Mesenchymal stem cell (in vitro differentiated cells and primary cell): Measurements from ENCODE around the gene PRR22.

Experiments used
- DNase-seq: peaks from one replicate; pipeline ENCODE4 v3.0.0-alpha.2; 2013
- H2AFZ ChIP-seq: one replicate; pipeline ENCODE4 v1.6.1; 2013; ENCODE audit warnings: low read depth, mild to moderate bottlenecking, control low read depth, inconsistent platforms, low read length, moderate library complexity
- H2AK5ac ChIP-seq: 2 replicates; pipeline ENCODE4 v1.6.1; 2013; ENCODE audit warnings: low read length, moderate library complexity, mild to moderate bottlenecking, inconsistent platforms; ENCODE audit not compliant: severe bottlenecking
- H2BK120ac ChIP-seq: one replicate; pipeline ENCODE4 v1.6.1; 2013; ENCODE audit warnings: low read depth, mild to moderate bottlenecking, inconsistent platforms, low read length, moderate library complexity
- H2BK12ac ChIP-seq, 2 experiments: one replicate each; pipeline ENCODE4 v1.6.1; 2013; ENCODE audit warnings: inconsistent platforms in 2 of 2, low read length in 2 of 2, mild to moderate bottlenecking in 2 of 2, moderate library complexity in 2 of 2, control low read depth in 1 of 2
- H2BK15ac ChIP-seq: one replicate; pipeline ENCODE4 v1.6.1; 2013; ENCODE audit warnings: mild to moderate bottlenecking, low read depth, inconsistent platforms; ENCODE audit not compliant: poor library complexity, severe bottlenecking
- H2BK5ac ChIP-seq: 2 replicates; pipeline ENCODE4 v1.6.1; 2013; ENCODE audit warnings: low read depth, mild to moderate bottlenecking, low read length, control low read depth, inconsistent platforms; ENCODE audit not compliant: poor library complexity, severe bottlenecking
- H3K14ac ChIP-seq, 2 experiments: one replicate each; pipeline ENCODE4 v1.6.1; 2013; ENCODE audit warnings: inconsistent platforms in 2 of 2, low read length in 2 of 2, control low read depth in 1 of 2, mild to moderate bottlenecking in 1 of 2, moderate library complexity in 1 of 2
- H3K18ac ChIP-seq, 2 experiments: one replicate each; pipeline ENCODE4 v1.6.1; 2013; ENCODE audit warnings: inconsistent platforms in 2 of 2, low read length in 2 of 2, control low read depth in 1 of 2, low read depth in 1 of 2, mild to moderate bottlenecking in 1 of 2
- H3K23ac ChIP-seq, 2 experiments: one replicate each; pipeline ENCODE4 v1.6.1; 2013; ENCODE audit warnings: inconsistent platforms in 2 of 2, low read length in 2 of 2, mild to moderate bottlenecking in 2 of 2, moderate library complexity in 2 of 2, control low read depth in 1 of 2
- H3K27ac ChIP-seq: 2 replicates; pipeline ENCODE4 v1.5.1; 2013; ENCODE audit warnings: mild to moderate bottlenecking, moderate library complexity, low read length, control low read depth, inconsistent platforms; ENCODE audit not compliant: poor library complexity, severe bottlenecking
- H3K27me3 ChIP-seq, 2 experiments: 2 replicates each; pipeline versions ENCODE4 v1.6.1 to v1.7.0; 2013; ENCODE audit warnings: low read length in 2 of 2, mild to moderate bottlenecking in 2 of 2, moderate library complexity in 2 of 2, control low read depth in 1 of 2, inconsistent platforms in 1 of 2; ENCODE audit not compliant: control insufficient read depth in 1 of 2, insufficient read depth in 1 of 2
- H3K36me3 ChIP-seq, 2 experiments: 2 replicates each; pipeline versions ENCODE4 v1.6.1 to v1.7.0; 2013; ENCODE audit warnings: low read length in 2 of 2, control low read depth in 1 of 2, inconsistent platforms in 1 of 2, low read depth in 1 of 2, mild to moderate bottlenecking in 1 of 2; ENCODE audit not compliant: insufficient read depth in 2 of 2, control insufficient read depth in 1 of 2
- H3K4ac ChIP-seq, 2 experiments: one replicate each; pipeline ENCODE4 v1.6.1; 2013; ENCODE audit warnings: inconsistent platforms in 2 of 2, low read length in 2 of 2, mild to moderate bottlenecking in 2 of 2, moderate library complexity in 2 of 2, control low read depth in 1 of 2, low read depth in 1 of 2
- H3K4me1 ChIP-seq: 2 replicates; pipeline ENCODE4 v1.6.1; 2013; ENCODE audit warnings: low read depth, low read length, control low read depth; ENCODE audit not compliant: control insufficient read depth, insufficient read depth
- H3K4me2 ChIP-seq: 2 replicates; pipeline ENCODE4 v1.6.1; 2013; ENCODE audit warnings: low read length, mild to moderate bottlenecking, inconsistent platforms; ENCODE audit not compliant: poor library complexity, severe bottlenecking
- H3K4me3 ChIP-seq, 2 experiments: 2 replicates each; pipeline versions ENCODE4 v1.5.1 to v1.7.0; 2013; ENCODE audit warnings: low read length in 2 of 2, mild to moderate bottlenecking in 2 of 2, control low read depth in 1 of 2, low read depth in 1 of 2; ENCODE audit not compliant: insufficient read depth in 1 of 2
- H3K79me1 ChIP-seq: replicated peaks from 2 replicates; pipeline ENCODE4 v1.6.1; 2013; ENCODE audit warnings: mild to moderate bottlenecking, control low read depth, low read length, inconsistent platforms; ENCODE audit not compliant: poor library complexity, severe bottlenecking
- H3K9ac ChIP-seq: 2 replicates; pipeline ENCODE4 v1.7.0; 2013; ENCODE audit warnings: mild to moderate bottlenecking, low read length, moderate library complexity
- H3K9me3 ChIP-seq: 2 replicates; pipeline ENCODE4 v1.7.0; 2013; ENCODE audit warnings: mild to moderate bottlenecking, low read length; ENCODE audit not compliant: control insufficient read depth
- H4K8ac ChIP-seq: one replicate; pipeline ENCODE4 v1.6.1; 2013; ENCODE audit warnings: inconsistent platforms, mild to moderate bottlenecking, low read length, moderate library complexity
- H4K91ac ChIP-seq: one replicate; pipeline ENCODE4 v1.6.1; 2013; ENCODE audit warnings: mild to moderate bottlenecking, low read length, inconsistent platforms
- WGBS: methylation state at CpG from one replicate; pipeline ENCODE4 v1.1.7; 2013; ENCODE audit warnings: mixed read lengths; 5-methylcytosine and 5-hydroxymethylcytosine counted together

Gene PRR22

DNA sequence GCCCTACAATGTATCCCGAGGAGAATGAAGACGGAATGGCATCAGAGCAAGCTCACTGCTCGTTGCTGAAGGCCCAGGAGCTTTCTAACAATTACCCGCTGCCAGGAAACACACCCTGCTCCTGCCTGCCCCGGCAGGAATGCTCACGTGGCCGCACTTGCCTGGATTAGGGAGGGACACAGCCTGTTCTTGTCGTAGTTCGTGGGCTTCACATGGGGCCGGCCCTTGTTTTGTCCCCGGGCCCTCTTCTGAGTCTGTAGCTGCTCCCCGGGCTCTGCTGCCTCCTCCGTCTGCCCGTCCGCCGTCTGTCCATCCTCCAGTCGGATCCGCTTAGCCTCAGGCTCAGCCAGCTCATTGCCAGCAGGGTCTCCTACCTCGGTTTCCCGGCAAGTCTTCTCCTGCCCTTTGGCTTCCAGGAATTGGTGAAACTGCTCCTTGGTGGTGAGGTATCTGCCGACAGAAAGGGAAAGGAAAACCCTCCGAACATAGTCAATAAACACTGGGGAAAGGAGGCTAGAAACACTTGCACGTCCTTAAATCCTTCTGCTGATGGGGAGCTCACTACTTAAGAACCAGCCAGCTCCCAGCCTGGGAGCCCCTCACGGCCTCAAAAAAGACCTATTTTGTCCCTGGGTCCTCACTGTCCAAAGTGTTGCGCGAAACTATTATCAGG is 5.5 kb upstream of the PRR22 start:
- Histone ChIP-seq H3K14ac (no peak overlapping the region), H4K91ac (no peak overlapping the region), H3K79me1 (peaks cover 33% of the 10 kb centered on the region), H3K4me1 (peaks cover 9% of the 10 kb centered on the region), H2AK5ac (peak overlapping the region; percentile 4), H3K4me2 (peak overlapping the region; percentile 77), H2BK5ac (no peak overlapping the region), H2BK15ac (no peak overlapping the region), H3K9ac (peak overlapping the region; percentile 98), H3K23ac (no peak overlapping the region), H3K27me3 (no peaks in the 10 kb centered on the region), H3K9me3 (no peaks in the 10 kb centered on the region), H3K4me3 (peak overlapping the region; percentile 94 to 98), H4K8ac (peak overlapping the region; percentile 10), H3K18ac (no peak overlapping the region), H3K27ac (peak overlapping the region; percentile 8), H2AFZ (no peak overlapping the region), H3K4ac (no peak overlapping the region), H2BK120ac (no peak overlapping the region), H3K36me3 (peaks cover 48 to 51% of the 10 kb centered on the region in 2 experiments), H2BK12ac (no peak overlapping the region)
- WGBS, result 86% methylated on average over 26 of the region's 26 CpGs
- DNase-seq, result no peak

DNA sequence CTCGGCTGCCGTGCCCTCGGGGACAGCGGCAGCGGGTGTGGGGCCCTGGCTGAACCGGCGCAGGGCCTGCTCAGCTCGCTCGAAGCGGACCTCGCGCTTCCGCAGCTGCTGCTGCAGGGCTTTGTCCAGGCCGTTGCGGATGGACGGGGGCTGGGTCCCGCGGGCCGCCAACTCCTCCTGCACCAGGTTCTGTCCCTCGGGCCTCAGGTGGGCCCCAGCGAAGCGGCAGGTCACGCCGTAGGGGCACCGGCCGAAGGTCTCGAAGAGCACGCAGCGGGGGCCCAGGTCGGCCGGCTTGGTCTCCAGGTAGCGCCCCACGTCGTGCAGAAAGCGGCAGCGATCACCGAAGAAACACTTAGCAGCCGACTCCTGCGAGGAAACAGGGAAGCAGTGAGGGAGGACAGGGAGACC is 4.8 kb upstream of the PRR22 start:
- H3K23ac ChIP-seq, result no peak overlapping the region
- H3K4me1 ChIP-seq, result peaks cover 9% of the 10 kb centered on the region
- H3K27me3 ChIP-seq, result no peaks in the 10 kb centered on the region
- no peak overlapping the region for H3K4me3 ChIP-seq
- H4K8ac ChIP-seq, result no peak overlapping the region
- H3K14ac ChIP-seq, result no peak overlapping the region
- H2AFZ ChIP-seq, result no peak overlapping the region
- no peak overlapping the region for H2BK12ac ChIP-seq
- peaks cover 53 to 58% of the 10 kb centered on the region in 2 experiments for H3K36me3 ChIP-seq
- no peak overlapping the region for H3K4ac ChIP-seq
- no peak overlapping the region for H2BK5ac ChIP-seq
- H3K79me1 ChIP-seq, result peaks cover 39% of the 10 kb centered on the region
- H3K4me2 ChIP-seq, result no peak overlapping the region
- H2BK15ac ChIP-seq, result no peak overlapping the region
- no peak overlapping the region for H3K18ac ChIP-seq
- H4K91ac ChIP-seq, result no peak overlapping the region
- no peak for DNase-seq
- H3K9me3 ChIP-seq, result no peaks in the 10 kb centered on the region
- no peak overlapping the region for H3K9ac ChIP-seq
- H3K27ac ChIP-seq, result no peak overlapping the region
- H2AK5ac ChIP-seq, result no peak overlapping the region
- WGBS, result 95% methylated on average over 39 of the region's 39 CpGs
- no peak overlapping the region for H2BK120ac ChIP-seq

DNA sequence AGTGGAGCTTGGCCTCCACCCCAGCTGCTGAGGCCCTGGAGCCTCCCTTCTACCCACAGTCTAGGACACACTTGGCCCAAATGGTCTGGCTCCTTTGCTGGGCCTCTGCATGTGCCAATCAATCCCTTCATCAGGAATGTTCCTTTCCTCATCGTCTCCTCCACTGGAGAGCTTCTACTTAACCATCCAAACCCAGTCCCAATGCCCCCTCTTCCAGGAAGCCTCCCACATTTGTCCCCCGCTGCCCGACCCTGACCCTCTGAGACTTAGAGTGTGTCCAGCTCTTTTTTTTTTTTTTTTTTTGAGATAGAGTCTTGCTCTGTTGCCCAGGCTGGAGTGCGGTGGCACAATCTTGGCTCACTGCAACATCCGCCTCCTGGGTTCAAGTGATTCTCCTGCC is 3.9 kb upstream of the PRR22 start:
- Histone ChIP-seq H3K4me1 (peaks cover 10% of the 10 kb centered on the region), H2BK120ac (no peak overlapping the region), H3K27me3 (no peaks in the 10 kb centered on the region), H3K9ac (no peak overlapping the region), H3K4me2 (no peak overlapping the region), H4K91ac (no peak overlapping the region), H4K8ac (no peak overlapping the region), H3K36me3 (peaks cover 58 to 67% of the 10 kb centered on the region in 2 experiments), H2AK5ac (no peak overlapping the region), H3K14ac (no peak overlapping the region), H3K23ac (no peak overlapping the region), H2BK15ac (no peak overlapping the region), H3K4ac (no peak overlapping the region), H2BK12ac (no peak overlapping the region), H2AFZ (no peak overlapping the region), H3K79me1 (peaks cover 43% of the 10 kb centered on the region), H3K18ac (no peak overlapping the region), H3K9me3 (no peaks in the 10 kb centered on the region), H3K4me3 (no peak overlapping the region), H2BK5ac (no peak overlapping the region), H3K27ac (no peak overlapping the region)
- WGBS, result 98% methylated on average over 3 of the region's 5 CpGs
- no peak for DNase-seq

DNA sequence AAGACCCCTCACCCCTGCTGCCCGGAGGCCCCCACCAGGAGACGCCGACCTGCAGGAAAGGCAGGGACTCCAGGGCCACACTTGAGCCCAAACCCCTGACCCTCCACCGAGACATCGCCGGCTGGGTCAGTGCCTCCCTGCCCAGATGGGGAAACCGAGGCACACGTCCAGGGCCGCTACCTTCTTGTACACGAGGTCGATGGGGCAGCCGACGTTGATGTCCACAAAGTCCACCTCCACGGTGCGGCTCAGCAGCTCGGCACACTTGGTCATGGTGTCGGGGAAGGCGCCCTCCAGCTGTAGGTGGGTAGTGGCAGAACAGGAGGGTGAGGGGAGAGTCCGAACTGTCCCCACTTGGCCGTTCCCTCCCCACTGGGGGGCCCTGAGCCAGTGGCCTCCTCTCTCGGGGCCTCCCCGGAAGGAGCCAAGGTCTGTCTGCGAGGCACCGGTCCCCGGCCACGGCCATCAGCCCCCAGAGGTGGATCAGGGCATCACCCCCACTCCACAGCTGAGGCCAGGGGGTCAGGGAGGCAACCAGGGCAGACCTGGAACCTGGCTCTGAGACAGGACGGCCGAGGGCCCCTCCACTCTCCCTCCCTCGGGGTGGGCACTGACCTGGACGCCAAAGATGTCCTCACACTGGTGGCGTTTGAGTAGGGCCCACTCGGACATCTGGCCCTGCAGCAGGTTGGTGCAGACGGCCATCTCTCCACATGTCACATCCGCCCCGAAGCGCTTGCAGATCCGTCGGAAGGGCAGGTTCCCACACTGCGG is 3.0 kb upstream of the PRR22 start:
- no peak overlapping the region for H3K4ac ChIP-seq
- H2BK5ac ChIP-seq, result no peak overlapping the region
- peaks cover 43% of the 10 kb centered on the region for H3K79me1 ChIP-seq
- H4K8ac ChIP-seq, result no peak overlapping the region
- H3K4me1 ChIP-seq, result peaks cover 11% of the 10 kb centered on the region
- no peak overlapping the region for H3K4me2 ChIP-seq
- no peak overlapping the region for H3K27ac ChIP-seq
- no peak overlapping the region for H2BK15ac ChIP-seq
- H2AK5ac ChIP-seq, result no peak overlapping the region
- 95% methylated on average over 39 of the region's 39 CpGs for WGBS
- no peak overlapping the region for H3K4me3 ChIP-seq
- peaks cover 58 to 76% of the 10 kb centered on the region in 2 experiments for H3K36me3 ChIP-seq
- no peak overlapping the region for H3K18ac ChIP-seq
- no peaks in the 10 kb centered on the region for H3K27me3 ChIP-seq
- no peak overlapping the region for H2BK12ac ChIP-seq
- no peak for DNase-seq
- H2AFZ ChIP-seq, result no peak overlapping the region
- no peak overlapping the region for H2BK120ac ChIP-seq
- H3K9me3 ChIP-seq, result no peaks in the 10 kb centered on the region
- H4K91ac ChIP-seq, result no peak overlapping the region
- H3K9ac ChIP-seq, result no peak overlapping the region
- H3K23ac ChIP-seq, result no peak overlapping the region
- no peak overlapping the region for H3K14ac ChIP-seq
